Gastrocnemius medialis (tissue), 4 donors: ENCODE data around the gene CARNS1.

ENCODE experiments used
- POLR2A ChIP-seq, 2 donors: fragments of 450-650 bp; IDR thresholded peaks; one replicate each; pipeline ENCODE4 v1.6.1; 2017; ENCODE audit warnings: antibody characterized with exemption in 2 of 2, mild to moderate bottlenecking in 2 of 2, moderate library complexity in 2 of 2
- TF ChIP-seq, protein P1 (sequence below), 5 experiments: fragments of 450-650 bp in 3 of 5; fragments of 200-600 bp in 2 of 5; sonication (generic) in 2 of 5; IDR thresholded peaks in 4 of 5; conservative IDR thresholded peaks in 1 of 5; 1 replicate in 4 of 5; 2 replicates in 1 of 5; pipeline ENCODE4 v1.5.1; 2016 to 2019; ENCODE audit warnings: antibody characterized with exemption in 5 of 5, mild to moderate bottlenecking in 3 of 5, moderate library complexity in 3 of 5

DNA sequence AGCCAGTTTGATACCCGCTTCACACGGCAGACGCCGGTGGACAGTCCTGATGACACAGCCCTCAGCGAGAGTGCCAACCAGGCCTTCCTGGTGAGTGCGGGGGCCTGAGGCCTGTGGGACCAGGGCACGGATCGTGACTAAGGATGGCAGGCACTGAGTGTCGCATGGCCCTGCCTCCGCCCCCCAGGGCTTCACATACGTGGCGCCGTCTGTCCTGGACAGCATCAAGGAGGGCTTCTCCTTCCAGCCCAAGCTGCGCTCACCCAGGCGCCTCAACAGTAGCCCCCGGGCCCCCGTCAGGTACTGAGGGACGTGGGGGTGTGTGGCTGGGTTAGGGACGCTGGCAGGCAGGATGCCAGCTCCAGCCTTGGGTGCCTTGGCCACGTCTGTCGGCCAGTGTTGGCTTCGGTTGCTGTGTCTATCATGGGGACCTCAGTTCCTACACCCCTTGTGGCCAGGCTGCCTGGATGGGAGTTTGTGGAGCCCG lies 19.0 kb downstream of the CARNS1 start:
- TF ChIP-seq, protein P1, sequence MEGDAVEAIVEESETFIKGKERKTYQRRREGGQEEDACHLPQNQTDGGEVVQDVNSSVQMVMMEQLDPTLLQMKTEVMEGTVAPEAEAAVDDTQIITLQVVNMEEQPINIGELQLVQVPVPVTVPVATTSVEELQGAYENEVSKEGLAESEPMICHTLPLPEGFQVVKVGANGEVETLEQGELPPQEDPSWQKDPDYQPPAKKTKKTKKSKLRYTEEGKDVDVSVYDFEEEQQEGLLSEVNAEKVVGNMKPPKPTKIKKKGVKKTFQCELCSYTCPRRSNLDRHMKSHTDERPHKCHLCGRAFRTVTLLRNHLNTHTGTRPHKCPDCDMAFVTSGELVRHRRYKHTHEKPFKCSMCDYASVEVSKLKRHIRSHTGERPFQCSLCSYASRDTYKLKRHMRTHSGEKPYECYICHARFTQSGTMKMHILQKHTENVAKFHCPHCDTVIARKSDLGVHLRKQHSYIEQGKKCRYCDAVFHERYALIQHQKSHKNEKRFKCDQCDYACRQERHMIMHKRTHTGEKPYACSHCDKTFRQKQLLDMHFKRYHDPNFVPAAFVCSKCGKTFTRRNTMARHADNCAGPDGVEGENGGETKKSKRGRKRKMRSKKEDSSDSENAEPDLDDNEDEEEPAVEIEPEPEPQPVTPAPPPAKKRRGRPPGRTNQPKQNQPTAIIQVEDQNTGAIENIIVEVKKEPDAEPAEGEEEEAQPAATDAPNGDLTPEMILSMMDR (IDR thresholded peaks at IDR 0.05 in 4 of 5, conservative IDR thresholded peaks at IDR 0.05 in 1 of 5) = no peak
- TF ChIP-seq POLR2A (IDR thresholded peaks at IDR 0.05) = no peak
